GM21717 (cell line): Measurements from ENCODE around the gene CTAG1B.
"Not testable (repeated sequence)": the region's sequence is repeated elsewhere in the genome, so short reads cannot be mapped to it uniquely, and the experiment has no call there.

ENCODE experiments used
- ATAC-seq: cut with Tn5 transposase; IDR thresholded peaks from one replicate; pipeline ENCODE4 v1.9.1; 2021; ENCODE audit warnings: mild to moderate bottlenecking, moderate library complexity; ENCODE audit not compliant: unreplicated experiment

CTAG1B gene

DNA sequence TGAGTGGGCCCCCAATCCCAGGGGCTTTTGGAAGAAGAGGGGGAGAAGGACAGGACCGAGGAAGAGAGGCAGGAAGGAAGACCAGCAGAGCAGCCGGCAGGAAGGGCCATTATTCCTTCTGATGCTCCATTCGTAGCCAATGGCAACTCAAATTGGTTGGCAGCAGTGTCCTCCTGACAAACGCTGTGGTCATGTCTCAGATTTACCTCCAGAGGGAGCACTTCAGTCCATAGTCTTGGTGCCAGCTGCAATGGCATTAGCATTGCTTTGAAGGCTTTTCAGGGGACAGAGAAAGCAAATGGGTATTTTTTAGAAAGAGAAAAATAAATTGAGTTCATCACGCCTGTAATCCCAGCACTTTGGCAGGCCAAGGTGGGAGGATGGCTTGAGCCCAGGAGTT is 9.9 kb upstream of the CTAG1B start:
- ATAC-seq: not testable (repeated sequence)

DNA sequence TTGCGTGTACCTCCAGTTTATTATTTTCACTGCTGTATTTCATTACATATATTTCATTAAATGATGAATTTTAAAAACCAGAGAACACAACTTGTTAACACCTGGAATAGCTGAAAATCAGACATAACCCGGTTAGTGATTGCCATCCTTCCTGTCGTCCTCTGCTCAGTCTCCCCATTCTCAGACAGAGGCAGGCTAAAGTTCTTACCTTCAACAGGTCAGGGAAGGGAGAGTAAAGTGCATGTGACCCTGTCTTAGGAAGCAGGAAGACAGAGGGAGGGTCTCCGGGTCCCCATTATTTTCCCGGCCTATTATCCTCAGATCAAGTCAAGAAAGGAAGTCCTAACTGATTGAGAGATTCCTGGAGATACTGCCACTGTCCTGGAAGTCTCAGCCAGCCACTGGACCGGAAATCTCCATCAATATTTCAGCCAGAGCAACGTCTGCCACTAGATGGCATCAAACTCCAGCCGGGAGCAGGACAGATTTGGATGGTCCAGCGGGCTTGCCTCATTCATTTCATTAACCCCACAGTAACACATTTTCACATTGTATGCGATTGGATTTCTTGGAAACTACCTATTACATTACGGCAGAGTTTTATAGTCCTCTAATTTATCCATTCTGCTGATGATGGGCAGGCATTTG is 1.8 kb upstream of the CTAG1B start:
- not testable (repeated sequence) for ATAC-seq

DNA sequence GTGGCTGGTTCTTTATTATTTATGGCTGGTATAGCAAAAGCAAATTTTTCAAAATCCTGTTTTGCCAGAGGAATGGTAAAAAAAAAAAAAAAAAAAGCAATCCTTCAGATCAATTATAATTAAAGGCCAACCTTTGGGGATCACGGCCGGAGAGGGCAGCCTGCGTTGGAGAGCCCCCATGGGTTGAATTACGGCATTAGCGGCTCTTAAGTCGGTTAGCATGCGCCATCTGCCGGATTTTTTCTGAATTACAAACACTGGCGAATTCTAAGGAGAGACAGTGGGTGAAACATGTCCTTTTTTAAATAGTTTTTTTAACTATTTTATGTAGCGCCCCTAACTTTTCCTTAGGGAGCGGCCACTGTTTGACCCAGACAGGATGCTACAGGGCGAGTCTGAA is 5.5 kb downstream of the CTAG1B start:
- not testable (repeated sequence) for ATAC-seq

DNA sequence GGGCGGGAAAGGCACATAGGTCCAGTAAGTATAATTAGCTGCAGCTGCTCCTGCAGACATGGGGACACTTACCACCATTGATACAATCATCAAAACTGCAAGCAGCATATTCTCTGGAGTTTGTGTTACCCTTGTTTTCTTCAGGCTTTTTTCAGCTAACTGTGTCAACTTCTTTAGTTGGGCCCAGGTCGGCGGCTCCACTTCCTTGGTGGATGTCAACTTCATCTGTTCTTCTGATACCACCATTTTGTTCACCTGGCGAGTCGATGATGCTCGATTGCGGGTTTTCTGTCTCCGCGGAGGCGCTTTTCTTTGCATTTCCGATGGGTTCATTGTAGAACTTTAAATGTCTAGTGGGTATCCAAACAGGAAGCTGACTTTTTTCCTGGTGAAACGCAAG is 7.9 kb downstream of the CTAG1B start:
- not testable (repeated sequence) for ATAC-seq

DNA sequence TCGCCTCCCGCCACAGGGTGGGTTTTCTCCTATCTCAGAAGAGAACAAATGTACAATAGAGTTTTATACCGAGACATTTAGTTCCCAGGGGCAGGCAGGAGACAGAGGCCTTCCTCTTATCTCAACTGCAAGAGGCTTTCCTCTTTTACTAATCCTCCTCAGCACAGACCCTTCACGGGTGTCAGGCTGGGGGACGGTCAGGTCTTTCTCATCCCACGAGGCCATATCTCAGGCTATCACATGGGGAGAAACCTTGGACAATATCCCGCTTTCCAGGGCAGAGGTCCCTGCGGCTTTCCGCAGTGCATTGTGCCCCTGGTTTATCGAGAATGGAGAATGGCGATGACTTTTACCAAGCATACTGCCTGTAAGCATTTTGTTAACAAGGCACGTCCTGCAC is 10.3 kb downstream of the CTAG1B start:
- ATAC-seq: not testable (repeated sequence)

DNA sequence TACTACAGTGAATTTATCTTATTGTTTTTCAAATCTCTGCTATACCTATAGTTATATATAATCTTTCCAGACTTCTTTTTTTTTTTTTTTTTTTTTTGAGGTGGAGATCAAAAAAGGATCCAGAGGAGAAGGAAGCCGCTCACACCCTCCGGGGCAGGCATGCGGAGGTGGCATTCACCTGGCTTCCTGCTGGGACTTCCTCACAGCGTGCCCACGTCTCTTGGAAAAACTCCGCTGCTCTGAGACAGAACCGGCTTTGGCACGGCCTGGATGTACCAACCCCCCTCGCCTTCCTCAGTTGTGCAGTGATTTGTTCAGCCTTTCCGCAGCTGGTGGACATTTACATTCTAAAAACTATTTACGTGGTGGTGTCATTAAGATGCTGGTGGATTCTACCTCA is 11.1 kb downstream of the CTAG1B start:
- not testable (repeated sequence) for ATAC-seq

DNA sequence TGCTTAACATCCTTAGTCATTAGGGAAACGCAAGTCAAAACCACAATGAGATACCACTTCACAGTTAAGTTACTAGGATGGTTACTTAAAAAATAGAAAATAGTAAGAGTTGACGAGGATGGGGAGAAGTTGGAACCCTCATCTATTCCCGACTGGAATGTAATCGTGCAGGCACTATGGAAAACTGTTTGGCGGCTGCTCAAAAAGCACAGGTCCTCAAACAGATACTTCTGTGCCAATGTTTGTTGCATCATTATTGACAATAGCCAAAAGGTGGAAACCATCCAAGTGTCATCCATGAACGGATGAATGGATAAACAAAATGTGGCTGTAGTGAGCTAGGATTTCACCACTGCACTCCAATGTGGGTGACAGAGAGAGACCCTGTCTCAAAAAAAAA is 11.7 kb downstream of the CTAG1B start:
- ATAC-seq: no peak

DNA sequence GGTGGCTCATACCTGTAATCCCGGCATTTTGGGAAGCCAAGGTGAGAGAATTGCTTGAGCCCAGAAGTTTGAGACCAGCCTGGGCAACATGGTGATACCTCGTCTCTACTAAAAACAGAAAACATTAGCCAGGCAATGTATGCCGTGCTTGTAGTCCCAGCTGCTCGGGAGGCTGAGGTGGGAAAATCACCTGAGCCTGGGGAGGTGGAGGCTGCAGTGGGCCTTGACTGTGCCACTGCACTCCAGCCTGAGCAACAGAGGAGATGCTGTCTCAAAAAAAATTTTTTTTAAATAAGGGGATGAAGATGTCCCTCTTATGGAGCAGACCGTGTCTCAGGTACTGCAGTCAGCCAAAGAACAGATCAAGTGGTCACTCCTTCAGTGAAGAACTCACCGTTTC is 13.5 kb downstream of the CTAG1B start:
- ATAC-seq: no peak

DNA sequence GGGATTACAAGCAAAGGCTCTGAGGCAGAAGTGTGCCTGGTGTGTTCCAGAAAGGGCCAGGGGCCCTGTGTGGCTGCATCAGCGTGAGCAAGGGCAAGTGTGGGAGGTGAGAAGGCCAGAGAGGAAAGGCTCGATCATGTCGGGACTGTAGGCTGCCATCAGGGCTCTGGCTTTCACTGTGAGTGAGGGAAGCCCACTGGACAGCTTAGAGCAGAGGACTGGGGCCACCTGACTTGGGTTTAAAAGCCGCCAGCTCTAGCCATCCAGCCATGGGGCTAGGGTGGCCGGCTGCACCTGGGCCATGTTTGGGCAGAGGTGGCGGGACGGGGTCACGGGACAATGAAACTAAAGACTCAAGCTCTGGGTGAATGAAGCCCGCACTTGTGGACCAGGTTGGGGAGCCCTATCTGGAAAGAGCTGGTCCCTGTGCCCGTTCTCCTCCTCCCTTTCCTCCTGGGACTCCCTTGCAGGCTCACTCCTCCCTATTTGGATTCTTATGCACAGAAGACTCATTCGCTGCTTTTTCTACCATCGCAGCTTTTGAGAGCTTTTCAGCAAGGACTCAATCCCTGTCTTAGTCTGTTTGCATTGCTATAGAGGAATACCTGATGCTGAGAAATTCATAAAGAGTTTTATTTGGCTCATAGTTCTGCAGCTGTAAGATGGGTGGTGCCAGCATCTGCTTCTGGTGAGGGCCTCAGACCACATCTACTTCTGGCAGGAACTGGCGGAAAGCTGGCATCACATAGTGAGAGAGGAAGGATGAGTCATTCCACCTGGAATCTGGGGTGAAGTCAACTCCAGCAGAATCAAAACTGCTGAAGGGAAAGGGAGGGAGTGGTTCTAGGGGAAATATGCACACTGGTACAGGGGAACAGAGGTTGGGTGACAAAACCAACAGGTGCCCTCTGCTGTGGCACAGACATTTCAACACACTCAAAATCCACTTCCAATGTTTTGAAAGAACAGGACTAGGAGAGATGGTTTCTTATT is 15.3 kb downstream of the CTAG1B start:
- ATAC-seq: no peak

DNA sequence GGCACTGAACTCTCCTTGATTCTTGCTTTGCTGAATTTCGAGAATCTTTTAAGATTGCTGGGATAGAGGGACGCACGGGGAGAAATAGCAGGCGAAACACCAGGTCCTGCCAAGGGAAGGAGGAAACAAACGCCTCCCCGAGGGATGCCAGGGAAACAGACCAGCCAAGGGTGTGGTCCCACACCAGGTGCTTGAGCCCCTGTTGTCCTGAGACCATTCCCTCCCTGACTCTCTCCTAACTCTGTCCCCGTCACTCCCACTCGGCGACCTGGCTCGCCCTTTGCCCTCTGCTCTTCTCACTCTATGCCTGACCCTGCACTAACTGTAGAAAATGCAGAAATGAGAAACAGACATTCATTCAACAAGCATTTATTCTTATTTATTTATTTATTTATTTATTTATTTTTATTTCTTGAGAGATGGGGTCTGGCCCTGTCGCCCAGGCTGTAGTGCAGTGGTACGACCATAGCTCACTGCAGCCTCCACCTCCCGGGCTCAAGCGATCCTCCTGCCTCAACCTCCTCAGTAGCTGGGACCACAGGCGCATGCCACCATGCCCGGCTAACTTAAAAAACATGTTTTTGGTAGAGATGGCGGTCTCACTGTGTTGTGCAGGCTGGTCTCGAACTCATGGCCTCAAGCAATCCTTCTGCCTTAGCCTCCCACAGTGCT is 16.2 kb downstream of the CTAG1B start:
- ATAC-seq: no peak

DNA sequence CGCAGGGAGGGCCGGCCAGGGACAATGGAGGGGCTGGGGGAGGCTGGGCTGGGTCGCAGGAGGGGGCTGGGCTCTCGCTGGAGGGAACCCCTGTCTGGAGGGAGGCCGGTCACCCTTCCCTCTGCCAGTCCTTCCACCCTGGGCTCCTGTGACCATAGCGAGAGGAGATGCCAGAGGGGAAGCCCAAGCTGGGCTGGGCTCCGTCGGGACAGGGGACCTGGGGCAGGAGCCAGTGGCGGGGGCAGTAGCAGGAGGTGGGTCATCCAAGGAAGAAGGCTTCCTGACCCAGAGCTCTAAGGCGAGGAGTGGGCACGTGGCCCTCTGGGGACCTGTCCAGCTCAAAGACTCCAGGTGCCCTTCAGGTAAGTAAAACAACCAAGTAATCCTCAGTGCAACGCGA is 16.9 kb downstream of the CTAG1B start:
- no peak for ATAC-seq

DNA sequence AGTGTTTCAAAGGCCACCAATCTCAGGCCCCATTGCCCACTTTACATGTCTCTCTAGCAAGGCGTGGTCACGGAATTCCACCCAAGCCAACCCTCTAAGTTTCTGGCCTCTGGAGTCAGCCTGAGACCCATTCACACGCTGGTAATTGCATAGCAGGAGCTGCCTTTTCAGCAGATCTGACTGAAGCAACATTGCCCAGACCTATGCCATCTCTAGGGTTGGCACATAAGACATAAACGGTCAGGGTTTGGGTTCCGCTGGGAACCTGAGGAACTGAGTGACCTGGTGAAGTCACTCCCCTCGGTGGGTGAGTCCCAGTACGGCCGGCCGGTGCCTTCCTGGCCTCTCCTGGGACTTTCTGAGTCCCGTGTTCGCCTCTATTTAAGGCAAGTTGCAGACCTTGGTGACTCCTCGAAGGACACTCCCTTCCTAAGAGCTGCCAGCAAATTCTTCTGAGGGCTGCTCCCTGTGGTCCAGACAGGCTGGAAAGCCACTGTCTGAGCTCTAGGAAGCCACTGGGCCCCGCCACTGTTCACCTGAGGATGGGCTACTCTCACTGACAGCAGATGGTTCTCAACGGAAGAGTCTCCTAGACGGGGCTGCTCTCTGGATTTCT is 18.2 kb downstream of the CTAG1B start:
- ATAC-seq: no peak

DNA sequence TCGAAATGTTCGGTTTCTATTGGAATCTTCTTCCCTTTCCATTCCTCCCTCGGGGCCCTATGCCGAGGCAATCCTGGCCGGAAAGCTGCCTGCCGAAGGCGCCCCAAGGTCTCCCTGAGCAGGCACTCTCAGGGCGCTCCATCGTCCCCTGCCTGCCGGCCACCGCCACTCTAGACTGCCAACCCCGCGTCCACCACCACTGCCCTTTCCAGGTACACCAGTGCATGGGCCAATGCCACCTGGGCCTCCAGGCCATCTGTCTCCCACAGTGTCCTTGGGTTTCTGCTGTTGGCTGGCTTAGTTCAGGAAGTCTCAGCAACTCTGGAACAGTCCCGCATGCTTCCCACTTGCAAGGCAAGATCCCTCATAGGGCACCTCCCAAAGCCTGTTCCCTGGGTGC is 19.6 kb downstream of the CTAG1B start:
- no peak for ATAC-seq

DNA sequence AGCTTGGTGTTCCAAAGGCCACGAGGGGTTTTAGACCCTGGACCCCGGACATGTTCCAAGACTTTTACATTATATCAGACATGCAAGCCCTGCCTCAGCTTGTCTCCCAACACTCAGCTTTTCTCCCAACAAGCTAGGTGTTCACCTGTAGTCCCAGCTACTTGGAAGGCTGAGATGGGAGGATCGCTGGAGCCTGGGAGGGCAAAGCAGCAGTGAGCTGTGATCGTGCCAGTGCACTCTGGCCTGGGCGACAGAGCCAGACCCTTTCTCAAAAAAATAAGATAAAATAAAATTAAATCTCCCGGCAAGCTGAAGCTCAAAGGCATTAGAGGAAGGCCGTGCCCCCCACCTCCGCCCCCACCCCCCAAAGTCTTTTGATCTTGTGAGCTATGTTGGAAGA is 20.4 kb downstream of the CTAG1B start:
- no peak for ATAC-seq

DNA sequence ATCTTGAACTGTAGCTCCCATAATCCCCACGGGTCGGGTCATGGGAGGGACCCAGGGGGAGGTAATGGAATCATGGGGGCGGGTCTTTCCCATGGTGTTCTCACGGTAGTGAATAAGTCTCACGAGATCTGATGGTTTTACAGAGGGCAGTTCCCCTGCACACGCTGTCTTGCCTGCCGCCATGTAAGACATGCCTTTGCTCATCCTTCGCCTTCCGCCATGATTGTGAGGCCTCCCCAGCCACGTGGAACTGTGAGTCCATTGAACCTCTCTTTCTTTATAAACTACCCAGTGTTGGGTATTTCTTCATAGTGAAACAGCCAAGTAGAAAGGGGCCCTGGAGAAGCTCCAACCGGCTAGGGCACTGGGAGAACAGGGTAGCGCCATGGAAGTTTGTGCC is 21.9 kb downstream of the CTAG1B start:
- no peak for ATAC-seq

DNA sequence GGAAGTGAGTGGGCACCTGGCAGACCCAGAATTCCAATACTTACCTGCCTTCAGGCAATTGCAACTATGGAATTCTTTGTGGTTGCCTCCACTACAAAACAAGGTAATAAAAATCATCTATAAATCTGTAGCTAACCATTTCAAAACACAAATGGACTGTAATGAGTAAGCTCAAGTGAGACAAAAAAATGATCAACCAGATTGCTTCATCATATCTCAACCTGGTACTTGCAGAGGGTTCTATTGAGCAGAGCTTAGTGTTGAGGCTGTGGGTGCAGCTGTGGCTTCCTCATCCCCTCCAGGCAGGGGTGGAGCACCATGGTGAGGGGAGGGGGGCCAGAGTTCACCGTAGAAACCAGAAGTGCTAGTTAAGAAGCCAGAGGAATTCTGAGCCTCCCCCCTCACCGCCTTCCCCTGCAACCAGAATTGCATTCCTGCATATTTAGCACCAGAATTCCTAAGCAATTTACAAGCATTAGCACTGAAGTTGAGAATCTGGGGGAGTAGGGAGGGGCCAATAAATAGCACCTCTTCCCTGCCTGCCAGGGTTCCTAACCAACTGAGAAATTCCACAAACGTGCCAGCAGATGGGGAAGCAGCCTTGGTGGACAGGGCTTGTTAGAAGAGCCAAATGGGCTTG is 22.7 kb downstream of the CTAG1B start:
- no peak for ATAC-seq

DNA sequence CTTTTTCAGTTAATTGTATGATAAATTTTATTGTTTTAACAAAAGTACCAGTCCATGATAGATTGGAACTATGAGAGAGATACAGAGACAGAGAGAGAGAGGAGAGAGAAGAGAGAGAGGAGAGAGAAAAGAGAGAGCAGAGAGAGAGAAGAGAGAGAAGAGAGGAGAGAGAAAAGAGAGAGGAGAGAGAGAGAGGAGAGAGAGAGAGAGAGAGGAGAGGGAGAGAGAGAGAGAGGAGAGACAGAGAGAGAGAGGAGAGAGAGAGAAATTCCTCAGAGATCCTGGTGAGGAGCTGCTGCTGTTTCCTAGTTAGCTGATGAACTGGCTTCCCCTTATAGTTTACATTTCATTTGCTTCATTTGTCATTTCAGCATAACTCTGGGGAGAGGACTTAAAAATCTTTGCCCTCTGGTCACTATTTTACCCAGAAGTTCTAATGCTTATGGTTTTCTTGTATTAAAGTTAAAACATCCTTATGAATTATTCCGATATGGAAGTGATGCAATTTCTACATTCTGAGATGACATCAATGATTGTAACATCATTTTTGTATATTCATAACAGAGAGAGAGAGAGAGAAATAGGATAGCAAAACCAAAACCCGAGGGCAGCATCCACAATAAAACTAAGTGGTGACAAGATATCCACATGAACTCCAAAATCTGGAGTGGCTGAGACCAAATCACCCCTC is 23.4 kb downstream of the CTAG1B start:
- no peak for ATAC-seq

DNA sequence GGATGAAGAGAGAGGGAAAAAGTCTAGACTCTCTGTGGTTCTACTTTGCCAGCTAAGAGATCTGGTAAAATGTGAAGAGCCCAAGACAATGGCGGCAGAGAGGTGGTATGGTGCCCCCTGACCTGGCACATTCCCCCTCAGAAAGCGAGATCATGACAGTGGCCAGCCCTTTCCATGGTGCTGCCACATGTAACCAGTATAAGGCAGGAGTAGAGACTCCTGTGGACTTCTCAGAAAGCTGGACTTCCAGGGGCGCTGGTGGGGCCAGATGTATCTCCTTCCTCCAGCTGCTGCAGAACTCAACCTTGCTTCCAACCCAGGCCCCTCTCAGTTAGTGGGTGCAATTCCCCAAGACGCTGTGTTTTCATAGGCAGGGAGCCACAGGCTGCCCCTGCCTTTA is 24.6 kb downstream of the CTAG1B start:
- no peak for ATAC-seq

DNA sequence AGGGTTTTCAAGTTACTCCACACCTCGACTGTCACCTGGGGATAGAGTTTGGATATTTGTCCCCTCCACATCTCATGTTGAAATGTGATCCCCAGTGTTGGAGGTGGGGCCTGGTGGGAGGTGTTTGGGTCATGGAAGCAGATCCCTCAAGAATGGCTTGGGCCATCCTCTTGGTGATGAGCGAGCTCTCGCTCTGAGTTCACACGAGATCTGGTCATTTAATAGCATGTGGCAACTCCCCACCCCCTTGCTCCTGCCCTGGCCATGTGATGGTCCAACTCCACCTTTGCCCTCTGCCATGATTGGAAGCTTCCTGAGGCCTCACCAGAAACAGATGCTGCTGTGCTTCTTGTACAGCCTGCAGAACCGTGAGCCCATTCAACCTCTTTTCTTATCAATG is 25.9 kb downstream of the CTAG1B start:
- no peak for ATAC-seq

DNA sequence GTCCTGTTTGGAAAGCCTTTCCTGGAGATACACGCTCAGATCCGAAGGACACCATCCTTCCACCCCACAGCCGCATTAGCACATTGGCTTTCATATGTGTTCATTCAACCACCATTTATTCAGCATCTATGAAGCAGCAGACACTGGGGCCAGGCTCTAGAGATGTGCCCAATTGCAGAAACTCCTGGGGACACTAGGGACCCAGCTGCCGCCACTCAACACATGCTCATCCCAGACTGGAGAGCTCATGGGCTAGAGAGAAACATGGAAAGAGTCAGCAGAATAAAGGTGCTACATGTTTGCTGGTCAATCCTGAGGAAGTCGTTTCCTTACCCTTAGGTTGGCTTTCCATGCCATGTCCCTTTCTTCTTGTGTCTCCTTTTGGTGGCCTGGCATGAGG is 26.6 kb downstream of the CTAG1B start:
- no peak for ATAC-seq
